HG03575 (cell line): ENCODE measurements around the gene HACD2.

ENCODE experiments used
- ATAC-seq: cut with Tn5 transposase; IDR thresholded peaks from one replicate; pipeline ENCODE4 v1.9.1; 2021; ENCODE audit not compliant: unreplicated experiment, insufficient number of reproducible peaks, low FRiP score; ENCODE audit errors: extremely low read depth

Gene HACD2

DNA sequence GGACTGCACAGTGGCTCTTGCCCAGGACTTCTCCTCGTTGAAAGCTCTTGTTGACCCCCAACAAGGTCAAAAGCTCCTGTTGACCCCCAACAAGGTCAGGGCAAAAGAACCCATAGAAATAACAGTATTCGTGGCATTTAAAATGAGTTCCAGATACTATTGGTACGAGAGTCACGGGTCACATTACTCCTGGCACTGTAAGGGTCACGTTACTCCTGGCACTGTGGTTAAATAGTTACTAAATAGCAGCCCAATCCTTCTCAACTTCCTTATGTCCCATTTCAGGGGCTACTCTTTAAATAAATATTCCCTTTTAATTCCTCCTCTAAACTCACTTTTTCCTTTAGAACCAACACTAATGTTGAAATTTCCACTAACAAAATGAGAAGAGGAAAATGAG, 117.8 kb downstream of the HACD2 start:
- ATAC-seq = no peak

DNA sequence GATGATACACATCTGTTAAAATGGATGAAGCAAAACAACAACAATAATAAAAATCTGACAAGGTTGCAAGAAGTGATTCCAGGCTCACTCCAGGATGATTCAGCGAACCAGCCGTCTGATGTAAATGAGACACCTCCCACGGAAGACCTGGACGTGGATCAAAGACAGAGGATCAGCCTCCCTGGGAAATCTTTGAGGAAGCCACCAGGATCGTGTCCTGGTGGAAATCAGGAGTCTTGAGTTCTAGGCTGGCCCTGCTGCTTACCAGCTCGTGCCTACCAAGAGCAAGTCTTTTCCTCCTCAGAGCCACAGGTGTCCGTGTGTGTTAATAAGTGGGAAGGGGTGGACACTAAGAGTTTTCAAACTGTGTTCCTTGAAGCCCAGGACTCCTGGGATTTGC, 120.6 kb downstream of the HACD2 start:
- ATAC-seq = no peak

DNA sequence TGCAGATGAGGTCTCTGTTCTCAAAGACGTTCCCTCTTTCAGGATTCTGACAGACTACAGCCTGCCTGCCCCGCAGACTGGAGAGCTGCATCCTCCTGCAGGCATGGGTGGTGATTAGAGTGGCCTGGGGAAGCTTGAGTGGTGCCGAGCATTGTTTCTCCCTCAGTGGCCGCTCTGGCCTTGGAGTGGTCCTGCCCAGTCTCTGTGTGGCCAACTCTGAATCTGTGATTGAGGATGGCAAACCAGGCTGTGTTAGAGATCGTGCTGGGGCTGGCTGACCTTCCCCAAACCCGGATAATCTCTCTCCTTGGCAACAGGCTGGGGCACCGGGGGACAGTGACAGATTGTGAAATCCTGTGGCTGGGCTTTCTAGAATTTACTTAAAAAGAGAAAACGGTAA, 125.0 kb downstream of the HACD2 start:
- ATAC-seq = no peak

DNA sequence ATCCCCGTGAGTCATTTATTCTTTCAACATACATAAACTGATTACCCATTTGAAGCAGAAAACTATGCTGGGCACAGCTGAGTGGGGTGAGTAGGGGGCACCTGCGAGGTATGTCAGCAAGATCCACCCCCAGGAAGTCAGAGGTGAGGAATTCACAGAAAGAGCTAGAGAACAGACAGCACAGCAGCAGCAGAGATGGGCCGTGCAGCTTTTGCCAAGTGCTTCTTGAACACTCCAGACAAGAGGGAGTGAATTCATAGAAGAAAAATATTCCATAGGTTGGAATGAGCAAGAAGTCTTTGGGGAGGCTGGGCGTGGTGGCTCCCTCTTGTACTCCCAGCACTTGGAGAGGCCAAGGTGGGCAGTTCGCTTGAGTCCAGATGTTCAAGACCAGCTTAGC, 126.6 kb downstream of the HACD2 start:
- ATAC-seq = no peak

DNA sequence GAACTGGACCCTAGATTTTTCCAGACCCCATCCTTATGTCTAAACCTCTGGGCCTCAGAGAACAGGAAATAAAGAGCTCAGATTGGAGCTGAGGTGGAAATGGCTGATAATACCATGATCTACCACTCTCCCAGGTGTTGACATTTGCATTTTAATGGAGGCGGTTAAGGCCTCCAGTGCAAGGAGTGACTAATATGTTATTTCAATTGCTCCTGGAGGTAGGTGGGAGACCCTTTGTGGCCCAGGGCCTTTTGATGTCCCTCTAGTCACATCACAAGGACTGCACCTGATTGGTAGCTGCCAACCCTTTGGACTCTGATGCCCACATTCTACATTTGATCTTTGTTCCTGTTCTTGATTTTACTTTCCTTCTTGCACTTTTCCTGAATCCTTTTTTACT, 127.0 kb downstream of the HACD2 start:
- ATAC-seq = no peak

DNA sequence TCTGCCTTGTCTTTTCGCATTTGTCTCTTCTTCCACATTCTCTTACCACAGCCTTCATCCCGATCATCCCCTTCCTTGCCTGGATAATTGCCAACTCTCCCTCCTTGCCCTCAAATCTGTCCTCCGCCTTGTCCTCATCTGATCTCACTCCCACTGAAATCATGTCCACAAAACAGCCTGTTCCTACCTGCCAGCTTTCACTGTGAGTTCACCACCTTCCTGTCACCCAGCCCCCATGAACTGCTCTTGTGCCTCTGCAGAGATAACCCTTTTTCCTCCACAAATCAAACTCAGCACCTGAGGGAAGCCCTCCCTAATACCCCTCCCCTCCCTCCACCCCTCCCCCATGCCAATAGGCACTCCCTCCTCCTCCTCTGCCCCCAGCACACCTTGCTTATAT, 131.2 kb downstream of the HACD2 start:
- ATAC-seq = no peak

DNA sequence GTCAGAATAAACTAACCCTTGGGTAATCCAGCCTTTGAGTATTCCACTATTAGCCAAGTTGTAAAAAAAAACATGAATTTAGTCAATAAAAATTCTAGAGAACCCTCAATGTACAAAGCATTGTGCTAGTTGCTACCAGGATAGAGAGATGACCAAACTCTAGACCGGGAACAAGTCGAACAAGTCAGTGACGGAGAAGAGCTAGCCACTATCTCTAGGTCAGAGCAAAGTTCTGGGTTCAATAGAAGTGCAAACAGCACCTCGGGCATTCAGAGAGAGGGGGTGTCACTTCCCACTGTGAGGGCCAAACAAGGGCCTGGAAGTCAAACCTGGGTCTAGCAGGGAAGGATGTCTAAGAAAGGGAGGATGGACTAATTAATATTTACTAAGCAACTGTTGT, 133.7 kb downstream of the HACD2 start:
- ATAC-seq = no peak

DNA sequence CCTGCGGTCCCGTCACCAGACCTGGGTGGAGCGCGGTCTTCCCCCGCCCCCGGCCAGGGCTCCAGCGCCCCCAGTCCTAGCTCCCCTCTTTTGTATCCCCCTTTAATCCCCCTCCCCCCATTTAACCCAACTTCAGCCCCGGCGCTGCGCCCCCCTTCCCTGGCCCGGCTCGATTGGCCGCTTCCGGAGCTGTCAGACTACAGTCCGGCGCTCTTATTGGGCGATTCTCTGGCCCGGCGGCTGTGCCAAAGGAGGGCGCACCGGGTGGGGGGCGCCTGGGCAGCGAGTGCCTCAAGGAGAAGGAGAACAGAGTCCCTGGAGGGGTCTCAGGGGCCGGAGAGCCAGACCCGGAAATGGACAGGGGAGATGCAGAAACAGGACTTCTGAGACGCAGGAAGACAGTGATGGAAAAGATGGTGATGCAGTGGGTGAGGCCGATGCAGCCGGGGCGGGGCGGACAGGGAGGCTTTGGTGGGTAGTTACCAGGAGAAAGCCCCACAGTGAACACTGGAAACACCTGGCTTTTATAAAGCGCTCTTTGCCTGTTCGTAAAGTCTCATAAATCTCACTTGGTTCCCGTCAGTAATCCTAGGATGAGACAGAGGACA, 134.8 kb downstream of the HACD2 start:
- no peak for ATAC-seq

DNA sequence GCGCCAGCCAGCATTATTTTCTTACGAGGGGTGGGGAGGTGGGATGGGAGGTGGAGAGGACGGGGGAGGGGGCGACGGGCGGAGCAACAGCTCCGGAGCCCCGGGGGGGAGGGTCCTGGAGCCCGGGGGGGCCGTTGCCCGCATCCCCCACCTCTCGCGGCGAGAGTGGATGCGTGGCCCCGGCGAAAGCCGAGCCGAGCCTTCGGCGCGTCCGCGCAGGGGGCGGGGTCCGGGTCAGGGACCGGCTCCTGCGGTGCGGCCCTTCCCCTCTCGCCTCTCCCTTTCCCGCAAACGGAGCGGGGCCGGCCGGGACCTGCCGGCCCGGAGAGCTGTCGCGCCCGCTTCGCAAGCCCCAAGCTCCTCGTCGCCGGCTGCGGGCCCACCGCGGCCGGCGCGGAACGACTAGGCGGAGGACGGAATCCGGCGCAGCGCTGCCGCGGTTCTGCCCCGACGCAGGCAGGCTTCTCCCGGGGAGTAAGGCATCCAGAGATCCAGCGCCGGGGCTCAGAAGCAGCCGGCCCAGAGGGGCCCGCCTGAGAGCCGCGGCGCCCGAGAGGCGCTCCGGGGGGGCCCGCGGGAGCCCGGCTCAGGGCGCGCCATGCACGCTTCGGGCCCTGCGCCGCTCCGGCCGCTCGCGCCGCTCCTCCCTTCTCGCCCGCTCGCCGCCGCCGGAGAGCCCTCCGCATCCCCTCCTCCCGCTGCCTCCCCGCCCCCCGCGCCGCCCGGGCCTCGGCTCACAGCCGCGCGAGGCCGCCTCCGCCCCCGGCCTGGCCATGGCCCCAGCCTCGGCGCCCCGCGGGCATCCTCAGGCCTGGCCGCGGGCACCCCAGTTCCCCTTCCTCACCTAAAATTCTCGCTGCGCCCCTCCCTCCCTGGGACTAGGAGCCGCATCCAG, 135.5 kb downstream of the HACD2 start:
- ATAC-seq = no peak

DNA sequence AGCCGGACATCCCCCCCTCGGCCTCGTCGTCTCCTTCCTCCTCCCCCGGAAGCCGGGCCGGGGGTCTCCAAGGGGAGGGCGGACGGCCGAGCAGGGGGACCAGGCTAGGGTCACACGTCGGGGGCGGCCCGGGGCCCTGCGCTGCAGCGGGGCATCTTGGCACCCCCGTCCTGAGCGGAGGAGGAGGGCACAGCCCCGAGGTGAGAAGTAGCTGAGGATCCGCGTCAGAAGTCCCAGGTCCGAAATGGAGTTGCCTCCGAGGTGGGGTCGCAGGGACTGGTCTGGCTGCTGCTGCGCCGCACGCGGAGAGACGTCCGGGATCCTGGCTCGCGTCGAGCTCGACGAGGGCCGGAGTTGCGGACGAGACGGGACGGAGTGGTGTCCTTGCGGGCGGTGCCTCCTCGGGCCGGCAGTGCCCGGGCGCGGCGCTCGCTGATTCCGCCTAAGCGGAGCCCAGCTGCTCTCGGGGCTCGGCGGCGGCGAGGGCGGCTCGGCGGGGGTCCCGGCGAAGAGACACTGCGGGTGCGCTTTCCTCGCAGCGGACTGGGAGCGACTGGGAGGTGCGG, 136.2 kb downstream of the HACD2 start, which contains the start of gene ADCY5:
Gene ADCY5 (minus strand): TSS at position 555 of the 566 bp plus-strand sequence. CDS start 545 bp downstream, at position 10.
- no peak for ATAC-seq

DNA sequence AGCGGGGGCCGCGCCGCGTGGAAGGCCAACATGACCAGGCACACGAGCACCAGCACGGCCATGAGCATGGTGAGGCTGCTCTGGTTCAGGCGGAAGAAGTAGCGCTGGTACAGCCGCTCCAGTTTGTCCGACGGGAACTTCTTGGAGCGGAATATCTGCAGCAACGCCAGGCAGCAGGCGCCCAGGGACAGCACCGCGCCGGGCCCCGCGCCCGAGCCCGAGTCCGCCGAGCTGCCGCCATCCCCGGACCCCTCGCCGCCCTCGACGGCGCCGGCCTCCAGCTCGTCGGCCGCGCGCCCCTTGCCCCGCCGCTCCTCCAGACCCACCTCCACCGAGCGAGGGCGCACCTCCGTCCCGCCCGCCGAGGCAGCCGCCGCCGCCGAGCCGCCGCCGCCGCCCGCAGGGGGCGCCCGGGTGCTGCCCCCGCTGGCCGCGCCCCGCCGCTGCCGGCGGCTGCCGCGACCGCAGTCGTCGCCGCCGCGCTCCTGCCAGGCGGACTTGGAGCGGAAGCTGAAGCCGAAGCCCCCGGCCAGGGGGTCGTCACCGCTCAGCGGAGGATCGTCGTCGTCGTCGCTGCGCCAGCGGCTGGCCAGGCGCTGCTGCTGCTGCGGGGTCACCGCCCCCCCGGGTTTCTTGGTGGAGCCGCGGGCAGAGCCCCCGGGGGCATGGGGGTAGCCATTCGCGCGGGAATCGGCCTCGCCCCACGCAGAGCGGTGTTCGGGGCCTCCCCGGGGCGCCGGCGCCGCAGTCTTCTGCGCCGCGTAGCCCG, 136.9 kb downstream of the HACD2 start:
- no peak for ATAC-seq

DNA sequence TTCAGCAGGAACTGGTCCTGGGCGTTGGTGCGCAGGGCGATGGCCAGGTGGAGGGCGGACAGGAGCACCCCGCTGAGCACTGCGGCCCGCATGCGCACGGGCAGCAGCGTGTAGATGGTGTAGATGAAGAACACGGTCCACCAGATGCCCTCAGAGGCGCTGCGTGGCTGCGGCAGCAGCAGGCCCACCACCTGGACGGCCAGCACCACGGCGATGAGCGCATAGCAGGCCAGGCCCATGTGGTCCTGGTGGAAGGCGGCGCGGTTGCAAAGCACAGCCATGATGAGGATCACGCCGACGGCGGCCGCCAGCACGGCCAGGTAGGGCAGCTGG, 137.5 kb downstream of the HACD2 start:
- no peak for ATAC-seq

DNA sequence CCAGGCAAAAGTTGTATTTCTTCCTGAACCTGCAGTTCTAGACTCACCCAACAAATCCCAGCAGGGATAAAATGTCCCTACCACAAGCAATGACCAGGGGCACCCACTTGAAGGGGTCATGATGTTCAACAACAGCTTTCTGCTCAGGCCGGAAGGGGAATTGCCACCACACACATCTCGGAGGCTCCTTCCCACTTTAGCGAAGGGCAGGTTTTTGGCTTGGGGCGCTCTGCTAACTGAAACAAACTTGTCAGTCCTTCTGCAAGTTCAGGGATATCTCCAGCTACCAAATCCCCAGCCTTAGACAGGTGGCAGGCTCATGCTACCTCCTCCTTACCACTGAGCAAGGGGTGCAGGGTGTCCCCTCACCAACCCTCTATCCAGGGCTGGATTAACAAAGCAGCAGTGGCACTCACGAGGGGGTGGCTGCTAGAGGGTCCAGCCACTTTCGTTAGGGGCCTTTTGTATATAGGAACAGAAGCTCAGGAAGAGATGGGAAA, 138.2 kb downstream of the HACD2 start:
- ATAC-seq = no peak

DNA sequence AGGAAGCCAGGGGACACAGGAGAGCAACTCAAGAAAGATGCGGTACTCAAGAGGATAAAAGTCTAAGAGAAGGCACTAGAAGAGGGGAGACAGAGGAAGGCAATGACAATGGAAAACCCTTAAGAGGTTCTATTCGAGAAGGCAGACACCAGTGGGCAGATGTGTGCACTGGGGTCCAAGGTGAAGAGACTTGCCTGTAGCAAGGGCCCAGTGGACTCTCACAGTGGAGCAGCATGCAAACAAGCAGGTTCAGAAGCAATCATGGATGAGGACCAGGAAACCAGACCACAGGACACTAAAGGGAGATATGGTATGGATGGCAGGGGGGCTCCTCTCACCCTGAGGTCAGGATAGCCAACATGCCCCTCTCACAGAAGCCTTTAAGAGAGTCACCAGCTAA, 138.6 kb downstream of the HACD2 start:
- no peak for ATAC-seq

DNA sequence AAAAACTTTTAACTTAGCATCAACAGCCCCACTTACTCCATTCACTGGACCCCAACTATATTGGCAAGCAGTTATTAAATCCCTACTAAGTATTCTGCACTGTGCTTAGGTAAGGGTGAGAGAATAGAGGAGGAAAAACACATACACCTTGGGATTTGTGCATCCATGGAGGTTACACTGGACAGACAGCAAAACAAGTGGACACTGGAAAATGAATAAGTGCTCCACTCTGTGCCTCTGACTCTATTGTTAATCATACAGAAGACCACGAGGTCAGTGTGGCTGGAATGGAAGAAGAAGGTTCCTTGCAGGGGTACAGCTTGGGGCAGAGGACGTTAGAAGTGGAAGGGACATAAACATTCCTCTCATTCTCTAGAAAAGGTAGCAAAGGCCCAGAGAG, 139.2 kb downstream of the HACD2 start:
- ATAC-seq = no peak

DNA sequence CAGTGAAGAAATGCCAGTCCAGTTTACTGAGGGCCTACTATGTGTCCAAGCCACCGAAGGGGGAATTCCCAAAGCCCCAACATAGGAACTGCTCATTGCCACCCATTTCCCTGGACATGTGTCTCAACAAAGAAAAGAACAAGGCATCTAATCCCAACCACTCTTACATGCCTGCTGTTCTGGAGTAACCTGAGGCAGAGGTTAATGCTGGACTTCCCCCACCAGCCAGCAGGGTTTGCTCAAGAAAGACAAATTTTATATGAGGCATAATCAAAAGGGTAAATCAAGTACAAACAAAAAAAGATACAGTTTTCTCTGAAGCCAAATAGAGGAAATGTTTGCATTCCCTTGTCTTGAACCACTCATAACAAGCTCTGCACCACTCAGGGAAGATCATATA, 140.1 kb downstream of the HACD2 start:
- no peak for ATAC-seq

DNA sequence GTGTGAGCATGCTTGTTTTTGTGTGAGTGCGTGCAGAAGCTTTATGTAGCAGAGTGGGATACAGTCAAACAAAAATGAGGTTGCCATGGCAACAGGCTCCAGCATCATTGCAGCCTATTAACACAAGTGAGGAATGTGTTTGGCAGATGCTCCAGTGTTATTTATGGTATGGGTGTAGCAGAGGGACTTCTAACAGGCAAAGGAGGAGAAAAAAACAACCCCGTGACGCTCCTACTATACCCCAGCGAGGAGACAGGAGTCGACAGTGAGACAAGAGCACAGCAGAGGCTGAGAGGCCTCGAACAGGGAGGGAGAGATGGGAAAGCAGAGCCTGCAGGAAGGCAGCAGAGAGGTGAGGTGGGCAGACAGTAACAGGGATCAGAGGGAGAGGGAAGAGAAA, 140.8 kb downstream of the HACD2 start:
- ATAC-seq = no peak

DNA sequence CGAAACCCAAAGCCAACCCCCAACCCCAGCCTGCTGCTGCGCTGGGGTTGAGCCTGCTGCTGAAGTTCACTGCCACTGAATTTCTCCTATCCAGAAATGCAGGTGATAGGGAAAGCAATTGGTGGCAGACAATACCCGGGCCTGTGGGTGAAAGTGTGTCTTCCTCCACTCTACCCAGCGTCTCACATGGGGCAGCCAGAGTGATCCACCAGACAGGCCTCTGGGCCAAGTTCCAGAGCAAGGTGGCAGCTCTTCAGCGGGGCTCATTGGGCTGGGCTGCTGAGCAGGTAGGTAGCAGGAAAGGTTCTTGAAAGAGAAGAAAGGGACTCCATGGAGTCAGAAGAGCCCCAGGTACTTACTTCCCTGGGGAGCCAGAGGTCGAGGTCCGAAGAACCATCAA, 141.9 kb downstream of the HACD2 start:
- no peak for ATAC-seq

DNA sequence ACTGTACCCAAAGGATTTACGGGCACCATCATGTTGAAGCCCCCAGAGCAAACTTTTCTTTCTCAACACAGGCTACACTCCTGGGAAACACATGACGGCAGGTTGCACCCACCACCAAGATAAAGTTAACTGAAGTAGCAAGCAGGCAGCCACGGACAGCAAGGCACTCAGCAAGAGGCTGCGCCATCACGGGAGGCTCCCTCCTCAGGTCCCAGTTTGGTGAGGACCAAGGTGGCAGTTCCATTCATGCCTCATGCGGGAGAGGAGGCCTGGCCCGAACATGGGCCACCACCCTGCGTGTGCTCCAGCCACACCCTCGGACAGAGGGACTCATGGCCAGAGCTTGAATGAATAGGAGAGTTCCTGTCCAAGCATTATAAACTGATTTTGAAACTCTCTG, 142.7 kb downstream of the HACD2 start:
- ATAC-seq = no peak
